KMS-11 (cell line): ENCODE data around the gene CFHR4.

Source experiments
- H2AFZ ChIP-seq: fragments of 200-600 bp; sonication (generic); 2 replicates; pipeline ENCODE4 v1.6.1; 2016; ENCODE audit warnings: antibody characterized with exemption, mixed run types, low read depth
- H3K27ac ChIP-seq: fragments of 200-600 bp; sonication (generic); 2 replicates; pipeline ENCODE4 v1.6.1; 2016; ENCODE audit warnings: mild to moderate bottlenecking, mixed run types
- H3K27me3 ChIP-seq: fragments of 200-600 bp; sonication (generic); 2 replicates; pipeline ENCODE4 v1.6.1; 2017; ENCODE audit warnings: mild to moderate bottlenecking, low read depth, mixed run types, moderate library complexity; ENCODE audit not compliant: insufficient read depth
- H3K36me3 ChIP-seq: fragments of 200-600 bp; sonication (generic); 2 replicates; pipeline ENCODE4 v1.6.1; 2017; ENCODE audit warnings: mild to moderate bottlenecking, mixed run types; ENCODE audit not compliant: insufficient read depth
- H3K4me1 ChIP-seq: fragments of 200-600 bp; sonication (generic); 2 replicates; pipeline ENCODE4 v1.6.1; 2016; ENCODE audit warnings: mild to moderate bottlenecking, low read depth, mixed run types; ENCODE audit not compliant: poor library complexity, severe bottlenecking
- H3K4me2 ChIP-seq: fragments of 200-600 bp; sonication (generic); 2 replicates; pipeline ENCODE4 v1.7.0; 2016; ENCODE audit warnings: mild to moderate bottlenecking, mixed run types
- H3K4me3 ChIP-seq: fragments of 200-600 bp; sonication (generic); IDR thresholded peaks from 2 replicates; pipeline ENCODE4 v1.6.1; 2017; ENCODE audit warnings: low read depth, low read length, mixed read lengths; ENCODE audit not compliant: insufficient read depth
- H3K79me2 ChIP-seq: fragments of 200-600 bp; sonication (generic); 2 replicates; pipeline ENCODE4 v1.6.1; 2016; ENCODE audit warnings: low read depth, mixed run types; ENCODE audit not compliant: insufficient read depth
- H3K9ac ChIP-seq: fragments of 200-600 bp; sonication (generic); 2 replicates; pipeline ENCODE4 v1.6.1; 2016; ENCODE audit warnings: mild to moderate bottlenecking, mixed run types
- H4K20me1 ChIP-seq: fragments of 200-600 bp; sonication (generic); 2 replicates; pipeline ENCODE4 v1.6.1; 2016; ENCODE audit warnings: mild to moderate bottlenecking, mixed run types; ENCODE audit not compliant: insufficient read depth
- CTCF ChIP-seq: fragments of 200-600 bp; sonication (generic); conservative IDR thresholded peaks from 2 replicates; pipeline ENCODE4 v1.6.1; 2017; ENCODE audit warnings: low read depth, mild to moderate bottlenecking, antibody characterized with exemption, low read length, moderate library complexity, mixed read lengths

CFHR4 gene

GRCh38 chr1:196955926-196956325 lies 68.1 kb downstream of the CFHR4 start:
- no peaks in the 10 kb centered on the region for H3K79me2 ChIP-seq
- no peaks in the 10 kb centered on the region for H3K27me3 ChIP-seq
- no peak overlapping the region for H3K4me3 ChIP-seq
- TF ChIP-seq CTCF, result no peak
- H2AFZ ChIP-seq, result no peak overlapping the region
- H3K4me1 ChIP-seq, result peaks cover 20% of the 10 kb centered on the region
- H3K9ac ChIP-seq, result no peak overlapping the region
- no peak overlapping the region for H3K27ac ChIP-seq
- H3K4me2 ChIP-seq, result no peak overlapping the region
- no peaks in the 10 kb centered on the region for H4K20me1 ChIP-seq
- no peaks in the 10 kb centered on the region for H3K36me3 ChIP-seq

GRCh38 chr1:196960854-196961253 lies 73.0 kb downstream of the CFHR4 start:
- no peaks in the 10 kb centered on the region for H3K36me3 ChIP-seq
- H4K20me1 ChIP-seq, result no peaks in the 10 kb centered on the region
- no peak overlapping the region for H2AFZ ChIP-seq
- no peak overlapping the region for H3K9ac ChIP-seq
- no peaks in the 10 kb centered on the region for H3K4me1 ChIP-seq
- H3K4me3 ChIP-seq, result no peak overlapping the region
- no peak overlapping the region for H3K4me2 ChIP-seq
- TF ChIP-seq CTCF, result no peak
- no peak overlapping the region for H3K27ac ChIP-seq
- no peaks in the 10 kb centered on the region for H3K79me2 ChIP-seq
- no peaks in the 10 kb centered on the region for H3K27me3 ChIP-seq
